HEK293 (cell line): Measurements from ENCODE around the gene POM121L2.
A peak's percentile ranks its signal among the peaks of the same experiment; 100 is the strongest.

ENCODE experiments used
- CTCF ChIA-PET: fragments of 350-600 bp; formaldehyde crosslinking; extraction: SDS; loops from one replicate; lab custom pipeline; 2021; ENCODE audit warnings: antibody characterized with exemption; lab: Yijun Ruan, JAX
- POLR2A ChIA-PET: fragments of 300-600 bp; formaldehyde crosslinking; extraction: SDS; loops from one replicate; lab custom pipeline; 2020; ENCODE audit warnings: antibody characterized with exemption, inconsistent platforms; lab: Yijun Ruan, JAX
- H3K27ac ChIP-seq: fragments of 200-500 bp; sonication (Bioruptor generic); 2 replicates; pipeline ENCODE4 v1.5.1; 2014; ENCODE audit warnings: low read depth, low read length, control low read depth, inconsistent platforms; ENCODE audit errors: extremely low read depth
- H3K36me3 ChIP-seq, 2 experiments: fragments of 200-500 bp in 1 of 2; sonication (Bioruptor generic) in 1 of 2; 1 replicate in 1 of 2; 2 replicates in 1 of 2; pipeline ENCODE4 v1.5.1; 2014 to 2017; ENCODE audit warnings: inconsistent platforms in 2 of 2, low read length in 2 of 2; ENCODE audit not compliant: control insufficient read depth in 2 of 2, insufficient read depth in 1 of 2
- H3K4me1 ChIP-seq: fragments of 200-500 bp; sonication (Bioruptor generic); 2 replicates; pipeline ENCODE4 v1.5.1; 2014; ENCODE audit warnings: mild to moderate bottlenecking, low read length, inconsistent platforms; ENCODE audit not compliant: control insufficient read depth, insufficient read depth
- H3K4me3 ChIP-seq: 2 replicates; pipeline ENCODE4 v1.5.1; 2011; ENCODE audit warnings: low read depth, mild to moderate bottlenecking, control low read depth, low read length, moderate library complexity
- H3K9me3 ChIP-seq: fragments of 200-500 bp; sonication (Bioruptor generic); 2 replicates; pipeline ENCODE4 v1.5.1; 2014; ENCODE audit warnings: low read depth, low read length, inconsistent platforms; ENCODE audit not compliant: control insufficient read depth, insufficient read depth
- ATF2 ChIP-seq: fragments of 450-650 bp; formaldehyde crosslinking; IDR thresholded peaks from 2 replicates; pipeline ENCODE4 v1.5.1; 2016; ENCODE audit warnings: missing biosample characterization, missing genetic modification characterization, low read depth
- GLI2 ChIP-seq: fragments of 450-650 bp; formaldehyde crosslinking; IDR thresholded peaks from 2 replicates; pipeline ENCODE4; 2017; ENCODE audit warnings: missing biosample characterization, missing genetic modification characterization, low read depth, borderline replicate concordance
- IKZF3 ChIP-seq: fragments of 450-650 bp; IDR thresholded peaks from 2 replicates; pipeline ENCODE4 v1.5.0; 2018; ENCODE audit warnings: missing biosample characterization, mild to moderate bottlenecking, missing genetic modification characterization, moderate library complexity
- INSM2 ChIP-seq: fragments of 450-650 bp; formaldehyde crosslinking; IDR thresholded peaks from 2 replicates; pipeline ENCODE4 v1.5.1; 2016; ENCODE audit warnings: missing biosample characterization, missing genetic modification characterization
- KLF1 ChIP-seq: fragments of 450-650 bp; formaldehyde crosslinking; IDR thresholded peaks from 2 replicates; pipeline ENCODE4 v1.5.1; 2016; ENCODE audit warnings: missing biosample characterization, missing genetic modification characterization
- KLF17 ChIP-seq: fragments of 450-650 bp; formaldehyde crosslinking; IDR thresholded peaks from 2 replicates; pipeline ENCODE4 v1.5.1; 2016; ENCODE audit warnings: missing biosample characterization, missing genetic modification characterization
- REST ChIP-seq: fragments of 450-650 bp; formaldehyde crosslinking; IDR thresholded peaks from 2 replicates; pipeline ENCODE4 v1.5.1; 2016; ENCODE audit warnings: missing biosample characterization, missing genetic modification characterization
- SP2 ChIP-seq: fragments of 450-650 bp; formaldehyde crosslinking; IDR thresholded peaks from 2 replicates; pipeline ENCODE4 v1.5.1; 2016; ENCODE audit warnings: missing biosample characterization, missing genetic modification characterization
- ZBTB48 ChIP-seq: fragments of 450-650 bp; formaldehyde crosslinking; IDR thresholded peaks from 2 replicates; pipeline ENCODE4 v1.5.1; 2016; ENCODE audit warnings: missing biosample characterization, missing genetic modification characterization
- ZBTB49 ChIP-seq: fragments of 450-650 bp; formaldehyde crosslinking; IDR thresholded peaks from 2 replicates; pipeline ENCODE4 v1.5.1; 2016; ENCODE audit warnings: missing biosample characterization, missing genetic modification characterization, low read depth
- ZFP69B ChIP-seq: fragments of 450-650 bp; formaldehyde crosslinking; IDR thresholded peaks from 2 replicates; pipeline ENCODE4 v1.5.1; 2016; ENCODE audit warnings: missing biosample characterization, missing genetic modification characterization
- ZNF16 ChIP-seq: fragments of 450-650 bp; formaldehyde crosslinking; IDR thresholded peaks from 2 replicates; pipeline ENCODE4 v1.5.1; 2016; ENCODE audit warnings: low read depth, missing biosample characterization, missing genetic modification characterization
- ZNF174 ChIP-seq: fragments of 450-650 bp; formaldehyde crosslinking; IDR thresholded peaks from 2 replicates; pipeline ENCODE4 v1.5.0; 2017; ENCODE audit warnings: missing biosample characterization, mild to moderate bottlenecking, missing genetic modification characterization
- ZNF335 ChIP-seq: fragments of 450-650 bp; formaldehyde crosslinking; conservative IDR thresholded peaks from 2 replicates; pipeline ENCODE4 v1.5.1; 2016; ENCODE audit warnings: missing biosample characterization, missing genetic modification characterization
- ZNF341 ChIP-seq: fragments of 450-650 bp; formaldehyde crosslinking; IDR thresholded peaks from 2 replicates; pipeline ENCODE4; 2016; ENCODE audit warnings: low read depth, missing biosample characterization, missing genetic modification characterization
- ZNF366 ChIP-seq: fragments of 450-650 bp; formaldehyde crosslinking; conservative IDR thresholded peaks from 2 replicates; pipeline ENCODE4 v1.5.1; 2016; ENCODE audit warnings: missing biosample characterization, missing genetic modification characterization
- ZNF37A ChIP-seq: fragments of 450-650 bp; IDR thresholded peaks from 2 replicates; pipeline ENCODE4 v1.5.1; 2018; ENCODE audit warnings: missing biosample characterization, missing genetic modification characterization
- ZNF416 ChIP-seq: fragments of 450-650 bp; formaldehyde crosslinking; IDR thresholded peaks from 2 replicates; pipeline ENCODE4 v1.5.1; 2016; ENCODE audit warnings: missing biosample characterization, missing genetic modification characterization
- ZNF549 ChIP-seq: fragments of 450-650 bp; IDR thresholded peaks from 2 replicates; pipeline ENCODE4 v1.5.1; 2018; ENCODE audit warnings: missing biosample characterization, missing genetic modification characterization, mild to moderate bottlenecking, inconsistent platforms, moderate library complexity
- ZNF623 ChIP-seq: fragments of 450-650 bp; formaldehyde crosslinking; IDR thresholded peaks from 2 replicates; pipeline ENCODE4 v1.5.1; 2016; ENCODE audit warnings: missing biosample characterization, missing genetic modification characterization
- ZNF658 ChIP-seq: fragments of 450-650 bp; formaldehyde crosslinking; IDR thresholded peaks from 2 replicates; pipeline ENCODE4; 2016; ENCODE audit warnings: missing biosample characterization, missing genetic modification characterization
- ZSCAN30 ChIP-seq: fragments of 450-650 bp; IDR thresholded peaks from 2 replicates; pipeline ENCODE4 v1.5.1; 2018; ENCODE audit warnings: missing biosample characterization, mild to moderate bottlenecking, missing genetic modification characterization, moderate library complexity
- ZSCAN4 ChIP-seq: fragments of 450-650 bp; formaldehyde crosslinking; IDR thresholded peaks from 2 replicates; pipeline ENCODE4 v1.5.1; 2017; ENCODE audit warnings: missing biosample characterization, missing genetic modification characterization

Gene POM121L2

GRCh38 chr6:27295301-27296079 lies 16.6 kb downstream of the POM121L2 start (continued):
- TF ChIP-seq INSM2 = no peak
- peak; percentile 12; the same call in 1 of the 2 replicates for TF ChIP-seq ZNF623 (tag by site-specific recombination)
- TF ChIP-seq ZBTB49 (tag by site-specific recombination) = no peak
- 0 out of 2 replicates have a peak, but pooled peaks have one; percentile 13 for TF ChIP-seq ATF2
- no peak for TF ChIP-seq ZNF174 (tag by site-specific recombination)
- TF ChIP-seq GLI2 (tag by site-specific recombination) = no peak
- TF ChIP-seq ZNF416 (tag by site-specific recombination) = no peak
- no peak for TF ChIP-seq KLF1 (tag by site-specific recombination)
- no peak for TF ChIP-seq ZNF37A
- no peak for TF ChIP-seq REST (tag by site-specific recombination)
- no peak for TF ChIP-seq ZNF658
- TF ChIP-seq ZNF335 (tag by site-specific recombination) = peak; percentile 12; the same call in 1 of the 2 replicates
- TF ChIP-seq ZNF549 = no peak

- CTCF ChIA-PET = interaction anchor here (0.7 kb wide), 1 partner anchor 33 kb away, joined by 3 read pairs; no protein-coding TSS in a partner anchor
- Histone ChIP-seq H3K4me1 (no peaks in the 10 kb centered on the region), H3K9me3 (no peaks in the 10 kb centered on the region), H3K27ac (no peak overlapping the region)
- TF ChIP-seq ZSCAN4 (tag by site-specific recombination) (peak; percentile 72), ZNF335 (tag by site-specific recombination) (peak; percentile 38; the same call in 1 of the 2 replicates), IKZF3 (peak; percentile 69), ZBTB48 (tag by site-specific recombination) (peak; percentile 64), ZNF16 (peak; percentile 69), KLF17 (tag by site-specific recombination) (0 out of 2 replicates have a peak, but pooled peaks have one; percentile 19), ZNF366 (tag by site-specific recombination) (0 out of 2 replicates have a peak, but pooled peaks have one; percentile 26), ZNF341 (tag by site-specific recombination) (no peak), SP2 (tag by site-specific recombination) (no peak), ZSCAN30 (tag by site-specific recombination) (no peak), ZFP69B (tag by site-specific recombination) (peak; percentile 48)
- TF ChIP-seq, all 188 proteins: peak for 8
- no peak overlapping the region for H3K4me3 ChIP-seq
- POLR2A ChIA-PET = interaction anchor here (0.6 to 1.4 kb wide), 5 partner anchors 43 to 998 kb away, joined by 3 to 13 read pairs (median 4); no protein-coding TSS in a partner anchor
- no peaks in the 10 kb centered on the region for H3K36me3 ChIP-seq
Measured at GRCh38 chr6:27294409-27294808, 17.7 kb downstream of the POM121L2 start.
